ENCODE measurements around the gene RBM4. TPM values are rescaled to one million over a fixed set of nuclear protein-coding genes. Genes with fewer than 3 reads are reported as not detected.

Gene RBM4
- total and polyA plus RNA-seq, 2 of the 13 experiments (the other 11 are each of a cell fraction or from before 2014, with no cell fraction given), result 126 to 136 TPM

DNA sequence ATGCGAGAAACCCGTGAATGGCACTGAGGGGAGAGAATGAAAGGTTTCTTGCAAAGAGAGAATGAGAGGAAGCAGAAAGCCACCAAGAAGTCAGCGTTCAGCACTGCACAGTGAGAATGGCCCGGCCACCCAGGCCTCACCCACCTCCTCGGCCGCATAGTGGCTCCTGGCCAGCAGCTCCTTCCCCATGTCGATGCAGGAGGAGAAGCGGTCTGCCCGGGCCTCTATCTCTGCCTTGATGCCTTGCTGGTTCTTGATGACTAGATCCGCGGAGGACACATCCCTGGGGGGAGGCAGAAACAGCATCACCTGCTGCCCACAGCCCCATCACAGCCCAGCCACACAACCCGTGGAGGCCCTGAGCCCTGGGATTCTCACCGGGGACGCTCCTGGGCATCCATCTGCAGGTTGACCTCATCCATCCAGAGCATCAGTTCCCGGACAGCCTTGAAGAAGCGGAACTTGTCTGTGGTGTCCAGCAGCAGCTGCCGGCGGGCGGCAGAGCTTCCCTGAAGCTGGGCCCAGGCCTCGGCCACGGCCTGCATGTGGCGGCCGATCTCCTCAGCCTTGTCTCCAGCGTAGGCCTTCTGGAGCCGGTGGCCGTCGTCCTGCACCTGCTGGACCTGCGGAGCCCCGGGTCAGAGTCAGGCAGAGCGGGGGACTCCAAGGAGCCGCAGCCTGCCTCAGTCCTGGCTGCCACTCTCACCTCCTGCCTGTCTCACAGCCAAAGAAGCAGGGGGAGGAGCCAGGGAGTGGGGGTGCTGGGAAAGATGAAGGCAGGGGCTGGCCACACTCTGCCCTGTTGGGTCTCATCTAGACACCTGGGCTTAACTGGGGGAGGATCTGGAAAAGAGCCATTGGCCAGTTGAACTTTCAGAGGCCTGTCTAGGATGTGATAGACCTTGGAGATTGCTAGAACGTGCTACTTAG lies 51.4 kb downstream of the RBM4 start:
- POLR2A ChIA-PET, result no interaction called here
- no peaks in the 10 kb centered on the region for H3K36me3 ChIP-seq (replicated peaks in 1 of 2; ENCODE audit: control insufficient read depth in 1 of 2, insufficient read depth in 2 of 2, low read length in 2 of 2)
- intact Hi-C loops (cut with micrococcal nuclease; ENCODE audit: unreplicated experiment), result no loop called here
- 93% methylated on average over 22 of the region's 32 CpGs for WGBS (ENCODE audit: low lambda C conversion rate)
- no peak overlapping the region for H3K27ac ChIP-seq (ENCODE audit: extremely low read length, insufficient read depth, low read length)
- no TSS peak for BruUV-seq (replicated peaks)
- no peak for DNase-seq (ENCODE audit: low spot score)
- H3K9ac ChIP-seq (ENCODE audit: insufficient read depth, low read depth, low read length), result no peak overlapping the region
- no peaks in the 10 kb centered on the region for H3K27me3 ChIP-seq (ENCODE audit: control insufficient read depth in 1 of 2, insufficient read depth in 2 of 2, low read length in 2 of 2)
- no peak for ATAC-seq
- H3K4me1 ChIP-seq (ENCODE audit: insufficient read depth, low read length), result no peaks in the 10 kb centered on the region
- H3K9me3 ChIP-seq (ENCODE audit: low read length), result no peaks in the 10 kb centered on the region
- H3K4me2 ChIP-seq (ENCODE audit: low read depth, low read length), result no peak overlapping the region
- CTCF ChIA-PET (ENCODE audit: low intra/inter-chr PET ratio, low total read pairs), result no interaction called here
- in situ Hi-C loops (cut with HindIII; ENCODE audit: extremely low pct_ligation_motif_present, low pct_unique_long_range_greater_than_20kb), result loop anchor here (5.0 to 10.0 kb wide), 3 partner anchors 142 to 287 kb away; partner anchors contain the start of gene C11orf86
- FAIRE-seq, result no peak
- H2AFZ ChIP-seq (ENCODE audit: low read length), result no peak overlapping the region
- no peaks in the 10 kb centered on the region for H3K79me2 ChIP-seq (ENCODE audit: insufficient read depth, low read length)
- H4K20me1 ChIP-seq (ENCODE audit: insufficient read depth, low read length), result no peaks in the 10 kb centered on the region
- H3K4me3 ChIP-seq (replicated peaks in 1 of 3; ENCODE audit: insufficient read depth in 1 of 3, low read depth in 2 of 3, low read length in 3 of 3), result no peak overlapping the region
- TF ChIP-seq SOX6 (IDR thresholded peaks at IDR 0.05), result no peak
- TF ChIP-seq SOX6 (CRISPR knock-in tag; IDR thresholded peaks at IDR 0.05), result no peak
- no peak for TF ChIP-seq ASH2L (IDR thresholded peaks at IDR 0.05; ENCODE audit: insufficient read length, low read depth, low read length)
- TF ChIP-seq ZNF235 (CRISPR knock-in tag; IDR thresholded peaks at IDR 0.05; ENCODE audit: borderline replicate concordance), result no peak
- TF ChIP-seq RCOR2 (CRISPR knock-in tag; IDR thresholded peaks at IDR 0.05), result no peak
- TF ChIP-seq FOXA1 (IDR thresholded peaks at IDR 0.05), result no peak
- TF ChIP-seq FOXA1 (CRISPR knock-in tag; IDR thresholded peaks at IDR 0.05), result no peak
- TF ChIP-seq HOXA5 (CRISPR knock-in tag; IDR thresholded peaks at IDR 0.05), result no peak
- TF ChIP-seq, protein P1, sequence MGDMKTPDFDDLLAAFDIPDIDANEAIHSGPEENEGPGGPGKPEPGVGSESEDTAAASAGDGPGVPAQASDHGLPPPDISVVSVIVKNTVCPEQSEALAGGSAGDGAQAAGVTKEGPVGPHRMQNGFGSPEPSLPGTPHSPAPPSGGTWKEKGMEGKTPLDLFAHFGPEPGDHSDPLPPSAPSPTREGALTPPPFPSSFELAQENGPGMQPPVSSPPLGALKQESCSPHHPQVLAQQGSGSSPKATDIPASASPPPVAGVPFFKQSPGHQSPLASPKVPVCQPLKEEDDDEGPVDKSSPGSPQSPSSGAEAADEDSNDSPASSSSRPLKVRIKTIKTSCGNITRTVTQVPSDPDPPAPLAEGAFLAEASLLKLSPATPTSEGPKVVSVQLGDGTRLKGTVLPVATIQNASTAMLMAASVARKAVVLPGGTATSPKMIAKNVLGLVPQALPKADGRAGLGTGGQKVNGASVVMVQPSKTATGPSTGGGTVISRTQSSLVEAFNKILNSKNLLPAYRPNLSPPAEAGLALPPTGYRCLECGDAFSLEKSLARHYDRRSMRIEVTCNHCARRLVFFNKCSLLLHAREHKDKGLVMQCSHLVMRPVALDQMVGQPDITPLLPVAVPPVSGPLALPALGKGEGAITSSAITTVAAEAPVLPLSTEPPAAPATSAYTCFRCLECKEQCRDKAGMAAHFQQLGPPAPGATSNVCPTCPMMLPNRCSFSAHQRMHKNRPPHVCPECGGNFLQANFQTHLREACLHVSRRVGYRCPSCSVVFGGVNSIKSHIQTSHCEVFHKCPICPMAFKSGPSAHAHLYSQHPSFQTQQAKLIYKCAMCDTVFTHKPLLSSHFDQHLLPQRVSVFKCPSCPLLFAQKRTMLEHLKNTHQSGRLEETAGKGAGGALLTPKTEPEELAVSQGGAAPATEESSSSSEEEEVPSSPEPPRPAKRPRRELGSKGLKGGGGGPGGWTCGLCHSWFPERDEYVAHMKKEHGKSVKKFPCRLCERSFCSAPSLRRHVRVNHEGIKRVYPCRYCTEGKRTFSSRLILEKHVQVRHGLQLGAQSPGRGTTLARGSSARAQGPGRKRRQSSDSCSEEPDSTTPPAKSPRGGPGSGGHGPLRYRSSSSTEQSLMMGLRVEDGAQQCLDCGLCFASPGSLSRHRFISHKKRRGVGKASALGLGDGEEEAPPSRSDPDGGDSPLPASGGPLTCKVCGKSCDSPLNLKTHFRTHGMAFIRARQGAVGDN (CRISPR knock-in tag; IDR thresholded peaks at IDR 0.05), result no peak
- TF ChIP-seq, protein P2, sequence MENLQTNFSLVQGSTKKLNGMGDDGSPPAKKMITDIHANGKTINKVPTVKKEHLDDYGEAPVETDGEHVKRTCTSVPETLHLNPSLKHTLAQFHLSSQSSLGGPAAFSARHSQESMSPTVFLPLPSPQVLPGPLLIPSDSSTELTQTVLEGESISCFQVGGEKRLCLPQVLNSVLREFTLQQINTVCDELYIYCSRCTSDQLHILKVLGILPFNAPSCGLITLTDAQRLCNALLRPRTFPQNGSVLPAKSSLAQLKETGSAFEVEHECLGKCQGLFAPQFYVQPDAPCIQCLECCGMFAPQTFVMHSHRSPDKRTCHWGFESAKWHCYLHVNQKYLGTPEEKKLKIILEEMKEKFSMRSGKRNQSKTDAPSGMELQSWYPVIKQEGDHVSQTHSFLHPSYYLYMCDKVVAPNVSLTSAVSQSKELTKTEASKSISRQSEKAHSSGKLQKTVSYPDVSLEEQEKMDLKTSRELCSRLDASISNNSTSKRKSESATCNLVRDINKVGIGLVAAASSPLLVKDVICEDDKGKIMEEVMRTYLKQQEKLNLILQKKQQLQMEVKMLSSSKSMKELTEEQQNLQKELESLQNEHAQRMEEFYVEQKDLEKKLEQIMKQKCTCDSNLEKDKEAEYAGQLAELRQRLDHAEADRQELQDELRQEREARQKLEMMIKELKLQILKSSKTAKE (CRISPR knock-in tag; IDR thresholded peaks at IDR 0.05; ENCODE audit: borderline replicate concordance), result no peak

Data from HepG2 (cell line).